ENCODE data around the gene IRF3. TPM values are rescaled to one million over a fixed set of nuclear protein-coding genes. Genes with fewer than 3 reads are reported as not detected.
A peak's percentile ranks its signal among the peaks of the same experiment; 100 is the strongest.

The IRF3 gene
- total and polyA plus RNA-seq, 2 of the 4 experiments (the other 2 are of a cell fraction), result 39.6 to 65.2 TPM

GRCh38 chr19:49641688-49642491 lies 23.8 kb downstream of the IRF3 start, which contains the start of gene SCAF1:
Gene SCAF1 (plus strand): TSS chr19:49642209. CDS start chr19:49645027, 2,818 bp downstream.
- Histone ChIP-seq H2AFZ (replicated peaks; ENCODE audit: low read length, poor library complexity) (peak within 1 kb of the TSS; percentile 73), H3K14ac (replicated peaks; ENCODE audit: low read depth, low read length) (peak within 1 kb of the TSS; percentile 99)
- DNase-seq, result peak; percentile 99
- TF ChIP-seq MAZ (IDR thresholded peaks at IDR 0.05; ENCODE audit: borderline replicate concordance, low read depth, low read length), result peak; percentile 82; the same call in 1 of the 2 replicates
- TF ChIP-seq ELK1 (IDR thresholded peaks at IDR 0.05; ENCODE audit: borderline replicate concordance, low read depth, low read length), result no peak
- no peak for TF ChIP-seq SMC3 (IDR thresholded peaks at IDR 0.05; ENCODE audit: low read depth, low read length)
- no peak for TF ChIP-seq RCOR1 (IDR thresholded peaks at IDR 0.05; ENCODE audit: insufficient replicate concordance, low read length)
- 0 out of 2 replicates have a peak, but pooled peaks have one; percentile 15 for TF ChIP-seq FOS (IDR thresholded peaks at IDR 0.05; ENCODE audit: low read depth, low read length)
- TF ChIP-seq RAD21 (IDR thresholded peaks at IDR 0.05; ENCODE audit: low read length), result no peak
- no peak for TF ChIP-seq MAFK (IDR thresholded peaks at IDR 0.05; ENCODE audit: low read depth, low read length)
- 0 out of 2 replicates have a peak, but pooled peaks have one; percentile 33 for TF ChIP-seq RFX5 (IDR thresholded peaks at IDR 0.05; ENCODE audit: low read depth, low read length)
- TF ChIP-seq MXI1 (IDR thresholded peaks at IDR 0.05; ENCODE audit: borderline replicate concordance, low read depth, low read length), result 0 out of 2 replicates have a peak, but pooled peaks have one; percentile 20
- TF ChIP-seq NFE2L2 (IDR thresholded peaks at IDR 0.05; ENCODE audit: low read depth, low read length), result 0 out of 2 replicates have a peak, but pooled peaks have one; percentile 17
- TF ChIP-seq POLR2A (IDR thresholded peaks at IDR 0.05; ENCODE audit: low read depth, low read length), result peak; percentile 92
- 0 out of 2 replicates have a peak, but pooled peaks have one; percentile 16 for TF ChIP-seq BHLHE40 (IDR thresholded peaks at IDR 0.05; ENCODE audit: low read depth, low read length)
- peak; percentile 75 for TF ChIP-seq USF2 (IDR thresholded peaks at IDR 0.05; ENCODE audit: low read depth, low read length)

More at GRCh38 chr19:49641688-49642491, 23.8 kb downstream of the IRF3 start, which contains the start of gene SCAF1:
- Histone ChIP-seq H3K9me1 (ENCODE audit: insufficient read depth, low read length) (0 out of 2 replicates have a peak, but pooled peaks cover 8% of the 10 kb centered on the region), H3K79me1 (ENCODE audit: low read depth in 1 of 2, low read length in 2 of 2) (peaks cover 34 to 70% of the 10 kb centered on the region in 2 experiments; a peak in 3 of 4 replicates), H3K9me3 (ENCODE audit: control insufficient read depth, insufficient read depth, low read length) (no peaks in the 10 kb centered on the region), H3K27me3 (ENCODE audit: control insufficient read depth, insufficient read depth, low read length) (no peaks in the 10 kb centered on the region), H2AK9ac (replicated peaks; ENCODE audit: low read depth, low read length, poor library complexity) (peak within 1 kb of the TSS; percentile 100), H3K4me1 (ENCODE audit: control insufficient read depth, insufficient read depth, low read length) (peaks cover 7% of the 10 kb centered on the region), H3K4me2 (ENCODE audit: low read depth, low read length) (peak within 1 kb of the TSS; percentile 94), H3K4me3 (ENCODE audit: insufficient read depth, low read depth, low read length) (peak within 1 kb of the TSS; percentile 95), H4K20me1 (ENCODE audit: insufficient read depth, low read length) (peaks cover 28% of the 10 kb centered on the region), H2BK5ac (ENCODE audit: low read depth, low read length, poor library complexity, severe bottlenecking) (peak within 1 kb of the TSS; percentile 97), H4K91ac (ENCODE audit: insufficient read depth, low read depth, low read length) (peak within 1 kb of the TSS; percentile 98), H2BK15ac (ENCODE audit: low read depth, low read length) (peak within 1 kb of the TSS; percentile 78; the same call in 2 of the 3 replicates), H3K56ac (ENCODE audit: extremely low read depth, insufficient read depth, low read length) (peak within 1 kb of the TSS; percentile 99), H3K9ac (ENCODE audit: low read depth, low read length) (peak within 1 kb of the TSS; percentile 99), H3K23ac (ENCODE audit: low read depth, low read length) (peak within 1 kb of the TSS; percentile 96), H2BK120ac (ENCODE audit: low read depth, low read length) (peak within 1 kb of the TSS; percentile 94), H2AK5ac (ENCODE audit: low read depth, low read length) (peak within 1 kb of the TSS; percentile 100), H3K36me3 (ENCODE audit: control insufficient read depth, insufficient read depth, low read length) (peaks cover 12% of the 10 kb centered on the region), H4K8ac (ENCODE audit: low read depth in 2 of 2, low read length in 2 of 2) (peak within 1 kb of the TSS; percentile 97 to 98), H3K18ac (ENCODE audit: low read depth, low read length) (peak within 1 kb of the TSS; percentile 97), H3K27ac (ENCODE audit: insufficient read depth, low read length) (peak within 1 kb of the TSS; percentile 99), H4K5ac (ENCODE audit: low read depth, low read length) (peak within 1 kb of the TSS; percentile 98), H2BK20ac (ENCODE audit: low read depth, low read length) (peak within 1 kb of the TSS; percentile 85), H3K4ac (ENCODE audit: low read depth, low read length) (peak within 1 kb of the TSS; percentile 99)
- dilution Hi-C loops (cut with HindIII; ENCODE audit: low sequenced_read_pairs, unreplicated experiment) (no loop called here), intact Hi-C loops (cut with micrococcal nuclease) (loop anchor here (1.0 to 2.0 kb wide), 3 partner anchors 23 to 51 kb away; partner anchors contain the start of genes BCL2L12, IRF3, PRMT1 and PRR12), in situ Hi-C loops (cut with MboI; ENCODE audit: low sequenced_read_pairs) (no loop called here)
- ChIA-PET CTCF (interaction anchor here (1.7 to 2.5 kb wide), 2 partner anchors 13 to 71 kb away, joined by 3 to 7 read pairs; no protein-coding TSS in a partner anchor), POLR2A (ENCODE audit: unreplicated experiment) (interaction anchor here (0.6 kb wide), 1 partner anchor 869 kb away, joined by 3 read pairs; no protein-coding TSS in a partner anchor)
- 0% methylated on average over 28 of the region's 87 CpGs; no CpG with 5 or more reads in 1 of the 2 experiments for WGBS, 2 experiments (ENCODE audit: extremely low coverage in 2 of 2, insufficient read length in 1 of 2)
- BruUV-seq (replicated peaks), result no TSS peak
- peak; percentile 55 for ATAC-seq (ENCODE audit: low read depth)

Measured in IMR-90 (cell line).